Type B pancreatic cell (in vitro differentiated cells): ENCODE measurements around the gene SCAMP5. TPM values are rescaled to one million over a fixed set of nuclear protein-coding genes. Genes with fewer than 3 reads are reported as not detected.

Source experiments
- DNase-seq: peaks from one replicate; pipeline ENCODE4 v3.0.0; 2021; ENCODE audit warnings: mixed read lengths; ENCODE audit not compliant: unreplicated experiment; ENCODE audit errors: extremely low spot score
- H3K27ac Mint-ChIP-seq: 2 replicates; pipeline ENCODE4 v1.8.0; 2021; ENCODE audit warnings: mild to moderate bottlenecking, mixed read lengths
- H3K27me3 Mint-ChIP-seq: 2 replicates; pipeline ENCODE4 v1.8.0; 2021; ENCODE audit warnings: mixed read lengths
- H3K36me3 Mint-ChIP-seq: 2 replicates; pipeline ENCODE4 v1.8.0; 2021; ENCODE audit warnings: mixed read lengths
- H3K4me1 Mint-ChIP-seq: one replicate; pipeline ENCODE4 v1.8.0; 2021; ENCODE audit warnings: mixed read lengths; ENCODE audit not compliant: unreplicated experiment
- H3K4me3 Mint-ChIP-seq: 2 replicates; pipeline ENCODE4 v1.8.0; 2021; ENCODE audit warnings: mild to moderate bottlenecking, mixed read lengths
- H3K9me3 Mint-ChIP-seq: 2 replicates; pipeline ENCODE4 v1.8.0; 2021; ENCODE audit warnings: mixed read lengths
- total RNA-seq: library from RNA; stranded (reverse); gene quantifications from 2 replicates; pipeline ENCODE4 v1.2.1, GENCODE V29; 2021; ENCODE audit warnings: low replicate concordance
- TF ChIP-seq, protein P1 (sequence below): fragments of 200-600 bp; sonication (generic); conservative IDR thresholded peaks from 2 replicates; pipeline ENCODE4 v1.5.0; 2021; ENCODE audit warnings: antibody characterized with exemption, mild to moderate bottlenecking

SCAMP5 gene
- total RNA-seq, 1 donor from 2014 or later = 38.1 TPM

DNA sequence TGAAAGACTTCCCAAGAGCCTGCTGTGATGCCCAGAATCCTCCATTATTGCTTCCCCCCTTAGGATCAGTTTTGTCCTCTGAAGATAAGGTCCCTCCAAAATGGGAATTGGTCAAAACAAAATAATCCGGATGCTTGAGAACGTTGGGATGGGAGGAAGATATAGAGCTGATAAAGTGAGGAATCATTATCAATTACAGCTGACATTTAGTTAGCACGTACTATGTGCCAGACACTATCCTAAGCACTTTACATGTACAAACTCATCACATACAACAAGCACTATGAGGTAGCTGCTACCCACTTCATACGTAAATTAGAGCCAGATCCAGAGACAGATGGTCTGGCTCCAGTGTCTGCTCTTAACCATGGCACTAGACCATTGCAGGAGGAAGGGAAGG lies 32.1 kb upstream of the SCAMP5 start:
- Mint-ChIP-seq H3K4me3 (no peak overlapping the region), H3K27me3 (peaks cover 65% of the 10 kb centered on the region), H3K27ac (no peak overlapping the region), H3K9me3 (no peaks in the 10 kb centered on the region), H3K36me3 (no peaks in the 10 kb centered on the region), H3K4me1 (peaks cover 18% of the 10 kb centered on the region)
- TF ChIP-seq, protein P1, sequence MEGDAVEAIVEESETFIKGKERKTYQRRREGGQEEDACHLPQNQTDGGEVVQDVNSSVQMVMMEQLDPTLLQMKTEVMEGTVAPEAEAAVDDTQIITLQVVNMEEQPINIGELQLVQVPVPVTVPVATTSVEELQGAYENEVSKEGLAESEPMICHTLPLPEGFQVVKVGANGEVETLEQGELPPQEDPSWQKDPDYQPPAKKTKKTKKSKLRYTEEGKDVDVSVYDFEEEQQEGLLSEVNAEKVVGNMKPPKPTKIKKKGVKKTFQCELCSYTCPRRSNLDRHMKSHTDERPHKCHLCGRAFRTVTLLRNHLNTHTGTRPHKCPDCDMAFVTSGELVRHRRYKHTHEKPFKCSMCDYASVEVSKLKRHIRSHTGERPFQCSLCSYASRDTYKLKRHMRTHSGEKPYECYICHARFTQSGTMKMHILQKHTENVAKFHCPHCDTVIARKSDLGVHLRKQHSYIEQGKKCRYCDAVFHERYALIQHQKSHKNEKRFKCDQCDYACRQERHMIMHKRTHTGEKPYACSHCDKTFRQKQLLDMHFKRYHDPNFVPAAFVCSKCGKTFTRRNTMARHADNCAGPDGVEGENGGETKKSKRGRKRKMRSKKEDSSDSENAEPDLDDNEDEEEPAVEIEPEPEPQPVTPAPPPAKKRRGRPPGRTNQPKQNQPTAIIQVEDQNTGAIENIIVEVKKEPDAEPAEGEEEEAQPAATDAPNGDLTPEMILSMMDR = no peak
- no peak for DNase-seq

DNA sequence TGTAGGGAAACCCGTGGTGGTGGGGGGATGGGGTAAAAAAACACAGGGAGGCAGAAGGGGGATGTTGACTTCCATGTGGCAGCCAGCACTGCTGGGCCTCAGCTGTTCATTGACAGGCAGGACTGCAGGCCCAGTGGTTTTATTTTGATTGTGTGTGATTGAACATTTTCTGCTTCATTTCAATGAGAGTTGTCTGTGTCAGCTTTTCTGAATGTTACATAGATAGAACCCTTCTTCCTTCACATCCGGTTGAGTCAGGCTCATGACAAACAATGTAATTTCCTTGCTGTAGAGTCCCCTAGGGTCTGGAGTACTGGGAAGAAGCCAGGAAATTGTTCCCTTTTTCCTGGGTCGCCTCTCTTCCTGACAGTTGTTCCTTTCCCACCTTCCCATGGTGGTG lies 30.6 kb upstream of the SCAMP5 start:
- no peak for DNase-seq
- no peak overlapping the region for H3K4me3 Mint-ChIP-seq
- no peaks in the 10 kb centered on the region for H3K36me3 Mint-ChIP-seq
- peaks cover 12% of the 10 kb centered on the region for H3K4me1 Mint-ChIP-seq
- no peak overlapping the region for H3K27ac Mint-ChIP-seq
- H3K27me3 Mint-ChIP-seq = peaks cover 50% of the 10 kb centered on the region
- TF ChIP-seq, protein P1 = no peak
- H3K9me3 Mint-ChIP-seq = no peaks in the 10 kb centered on the region

DNA sequence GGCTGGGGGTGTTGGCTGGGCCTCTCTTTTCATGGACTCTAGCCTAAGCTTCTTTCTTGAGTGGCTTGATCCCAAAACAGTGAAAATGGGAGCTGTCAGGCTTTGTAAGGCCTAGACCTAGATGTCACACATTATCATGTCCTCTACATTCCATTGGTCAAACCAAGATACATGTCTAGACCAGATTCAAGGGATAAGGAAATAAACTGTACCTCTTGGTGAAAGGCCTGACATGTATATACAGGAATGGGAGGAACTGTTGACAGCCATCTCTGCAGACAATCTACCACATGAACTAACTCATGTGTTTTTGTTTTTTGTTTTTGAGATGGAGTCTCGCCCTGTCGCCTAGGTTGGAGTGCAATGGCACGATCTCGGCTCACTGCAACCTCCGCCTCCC lies 27.7 kb upstream of the SCAMP5 start:
- TF ChIP-seq, protein P1 = no peak
- Mint-ChIP-seq H3K4me3 (no peak overlapping the region), H3K9me3 (no peaks in the 10 kb centered on the region), H3K27ac (no peak overlapping the region), H3K27me3 (peaks cover 22% of the 10 kb centered on the region), H3K4me1 (peaks cover 8% of the 10 kb centered on the region), H3K36me3 (no peaks in the 10 kb centered on the region)
- DNase-seq = no peak

DNA sequence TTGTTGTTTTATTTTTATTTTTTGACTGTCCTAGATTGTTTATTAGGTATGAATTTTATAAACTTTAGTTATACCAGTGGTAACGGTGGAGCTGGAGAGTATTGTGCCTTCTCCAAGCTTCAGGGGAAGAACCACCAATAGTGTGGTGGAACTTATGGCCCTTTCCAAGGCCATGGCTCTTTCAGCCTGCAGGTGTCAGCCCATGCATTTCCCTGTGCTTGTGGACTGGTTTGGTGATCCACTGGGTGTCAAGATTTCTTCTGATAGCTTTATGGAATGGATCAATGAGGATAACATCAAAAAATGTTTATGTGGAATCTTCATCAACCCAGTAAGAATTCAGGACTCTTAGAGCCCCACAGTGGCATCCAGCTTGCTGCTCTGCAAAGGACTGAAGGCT lies 19.2 kb upstream of the SCAMP5 start:
- Mint-ChIP-seq H3K4me1 (no peaks in the 10 kb centered on the region), H3K27me3 (peaks cover 21% of the 10 kb centered on the region), H3K4me3 (no peak overlapping the region), H3K9me3 (no peaks in the 10 kb centered on the region), H3K27ac (no peak overlapping the region), H3K36me3 (no peaks in the 10 kb centered on the region)
- no peak for DNase-seq
- TF ChIP-seq, protein P1 = no peak

DNA sequence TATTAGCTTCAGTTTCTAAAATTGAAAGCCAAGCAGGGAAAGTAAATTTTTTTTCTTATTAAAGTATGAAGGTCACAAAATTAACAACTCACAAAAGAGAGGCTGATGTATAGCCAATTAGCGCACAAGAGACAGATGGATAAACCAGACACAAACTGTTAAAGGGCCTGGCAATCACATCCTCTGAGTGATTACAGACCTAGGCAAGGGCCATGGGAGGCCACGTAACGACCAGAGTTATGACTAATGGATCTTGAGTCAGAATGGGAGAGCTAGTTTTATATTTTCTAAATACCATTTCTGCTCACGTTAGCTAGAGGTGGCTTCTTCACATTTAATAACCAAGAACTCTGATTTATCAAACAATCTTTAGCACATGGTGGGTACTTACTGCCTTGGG lies 17.8 kb upstream of the SCAMP5 start:
- no peak for DNase-seq
- Mint-ChIP-seq H3K27ac (no peak overlapping the region), H3K9me3 (no peaks in the 10 kb centered on the region), H3K4me1 (no peaks in the 10 kb centered on the region), H3K4me3 (no peak overlapping the region), H3K27me3 (peaks cover 24% of the 10 kb centered on the region), H3K36me3 (no peaks in the 10 kb centered on the region)
- TF ChIP-seq, protein P1 = no peak

DNA sequence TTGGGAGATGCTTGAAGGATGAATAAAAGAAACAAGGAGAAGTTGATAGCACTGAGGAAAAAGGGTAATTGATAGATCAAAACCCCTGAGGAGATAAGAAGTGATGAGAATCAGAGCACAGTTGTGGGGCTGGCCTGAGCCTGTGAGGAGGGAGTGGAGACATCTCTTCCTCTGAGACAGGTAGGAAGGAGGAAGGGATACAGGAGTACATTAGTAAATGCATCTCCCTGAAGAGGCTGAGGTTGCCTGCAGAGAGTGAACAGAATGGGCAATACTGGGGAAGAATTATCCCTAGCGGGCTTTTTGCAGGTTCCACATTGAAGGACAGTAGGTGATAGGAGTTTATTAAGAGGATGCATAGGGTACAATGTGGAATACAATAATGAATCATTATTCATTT lies 17.3 kb upstream of the SCAMP5 start:
- Mint-ChIP-seq H3K36me3 (no peaks in the 10 kb centered on the region), H3K4me1 (no peaks in the 10 kb centered on the region), H3K27ac (no peak overlapping the region), H3K27me3 (peaks cover 19% of the 10 kb centered on the region), H3K4me3 (no peak overlapping the region), H3K9me3 (no peaks in the 10 kb centered on the region)
- DNase-seq = no peak
- TF ChIP-seq, protein P1 = no peak
